ENCODE measurements around the gene MFSD2B.

The MFSD2B gene

GRCh38 chr2:24045511-24046508, 35.9 kb downstream of the MFSD2B start:
- in situ Hi-C loops (cut with MboI; ENCODE audit: low sequenced_read_pairs, unreplicated experiment): no loop called here
- TF ChIP-seq CTCF (IDR thresholded peaks at IDR 0.05; ENCODE audit: borderline replicate concordance, control extremely low read depth, extremely low read depth, insufficient read depth, missing control alignments): no peak
- DNase-seq (ENCODE audit: low spot score): no peak

- in situ Hi-C loops (cut with MboI; ENCODE audit: low sequenced_read_pairs, unreplicated experiment): no loop called here
- DNase-seq (ENCODE audit: low spot score): no peak
- TF ChIP-seq CTCF (IDR thresholded peaks at IDR 0.05; ENCODE audit: borderline replicate concordance, control extremely low read depth, extremely low read depth, insufficient read depth, missing control alignments): no peak
Measured at GRCh38 chr2:24046599-24046929, 36.7 kb downstream of the MFSD2B start.

- in situ Hi-C loops (cut with MboI; ENCODE audit: low sequenced_read_pairs, unreplicated experiment): no loop called here
- TF ChIP-seq CTCF (IDR thresholded peaks at IDR 0.05; ENCODE audit: borderline replicate concordance, control extremely low read depth, extremely low read depth, insufficient read depth, missing control alignments): no peak
- peak; percentile 92 for DNase-seq (ENCODE audit: low spot score)
Measured at GRCh38 chr2:24046930-24047702, 37.2 kb downstream of the MFSD2B start, which contains the start of gene WDCP. TSS of gene WDCP (minus strand) at chr2:24047391. CDS start at chr2:24039494, 7,897 bp downstream.

GRCh38 chr2:24047703-24048033, 37.8 kb downstream of the MFSD2B start:
- no peak for TF ChIP-seq CTCF (IDR thresholded peaks at IDR 0.05; ENCODE audit: borderline replicate concordance, control extremely low read depth, extremely low read depth, insufficient read depth, missing control alignments)
- DNase-seq (ENCODE audit: low spot score): no peak
- in situ Hi-C loops (cut with MboI; ENCODE audit: low sequenced_read_pairs, unreplicated experiment): no loop called here

- no peak for DNase-seq (ENCODE audit: low spot score)
- in situ Hi-C loops (cut with MboI; ENCODE audit: low sequenced_read_pairs, unreplicated experiment): no loop called here
- no peak for TF ChIP-seq CTCF (IDR thresholded peaks at IDR 0.05; ENCODE audit: borderline replicate concordance, control extremely low read depth, extremely low read depth, insufficient read depth, missing control alignments)
Measured at GRCh38 chr2:24048769-24049484, 39.0 kb downstream of the MFSD2B start.

- in situ Hi-C loops (cut with MboI; ENCODE audit: low sequenced_read_pairs, unreplicated experiment): no loop called here
- DNase-seq (ENCODE audit: low spot score): peak; percentile 81
- TF ChIP-seq CTCF (IDR thresholded peaks at IDR 0.05; ENCODE audit: borderline replicate concordance, control extremely low read depth, extremely low read depth, insufficient read depth, missing control alignments): no peak
Measured at GRCh38 chr2:24049485-24050021, 39.7 kb downstream of the MFSD2B start, which contains the start of gene FKBP1B. TSS of gene FKBP1B (plus strand) at chr2:24049741. CDS start at chr2:24049850, 109 bp downstream.
